Endothelial cell of umbilical vein (primary cell): ENCODE data around the gene E2F2.
"Not testable (repeated sequence)": the region's sequence is repeated elsewhere in the genome, so short reads cannot be mapped to it uniquely, and the experiment has no call there.

Experiments
- CTCF ChIP-seq, 2 donors: IDR thresholded peaks; 1 replicate in 1 of 2; 2 replicates in 1 of 2; pipeline ENCODE4 v1.5.1; 2011; ENCODE audit warnings: low read length in 2 of 2, mild to moderate bottlenecking in 2 of 2, moderate library complexity in 2 of 2, control low read depth in 1 of 2, inconsistent platforms in 1 of 2, low read depth in 1 of 2; ENCODE audit not compliant: insufficient read depth in 1 of 2; ENCODE audit errors: extremely low read depth in 1 of 2
- EZH2 ChIP-seq: IDR thresholded peaks from 2 replicates; pipeline ENCODE4 v1.6.1; 2012; ENCODE audit warnings: borderline replicate concordance, low read depth, mild to moderate bottlenecking, moderate library complexity, low read length, inconsistent platforms; ENCODE audit not compliant: severe bottlenecking
- GATA2 ChIP-seq: IDR thresholded peaks from 2 replicates; pipeline ENCODE4 v1.7.0; 2011; ENCODE audit warnings: low read depth, mild to moderate bottlenecking, moderate library complexity, mixed read lengths, low read length; ENCODE audit not compliant: insufficient read length, insufficient read depth
- POLR2A ChIP-seq: IDR thresholded peaks from 2 replicates; pipeline ENCODE4 v1.6.1; 2012; ENCODE audit warnings: low read depth, mild to moderate bottlenecking, control low read depth, low read length
- POLR2AphosphoS5 ChIP-seq: IDR thresholded peaks from 2 replicates; pipeline ENCODE4 v1.6.1; 2012; ENCODE audit warnings: low read depth, mild to moderate bottlenecking, control low read depth, low read length, moderate library complexity; ENCODE audit not compliant: insufficient read depth
- TF ChIP-seq, protein P1 (sequence below): IDR thresholded peaks from 2 replicates; pipeline ENCODE4 v1.6.1; 2011; ENCODE audit not compliant: insufficient read depth, insufficient read length

- TF ChIP-seq CTCF (IDR thresholded peaks at IDR 0.05; ENCODE audit: extremely low read depth in 1 of 2, insufficient read depth in 1 of 2, low read depth in 1 of 2, low read length in 2 of 2); POLR2A; POLR2AphosphoS5; GATA2; EZH2: not testable (repeated sequence)
- TF ChIP-seq, protein P1, sequence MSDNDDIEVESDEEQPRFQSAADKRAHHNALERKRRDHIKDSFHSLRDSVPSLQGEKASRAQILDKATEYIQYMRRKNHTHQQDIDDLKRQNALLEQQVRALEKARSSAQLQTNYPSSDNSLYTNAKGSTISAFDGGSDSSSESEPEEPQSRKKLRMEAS = not testable (repeated sequence)
Measured at GRCh38 chr1:23494836-23495235, 36.2 kb downstream of the E2F2 start.
